GM19193 (cell line): Measurements from ENCODE around the gene TMEM212.

ENCODE experiments used
- POLR2A ChIP-seq: IDR thresholded peaks from 4 replicates; pipeline ENCODE4 v1.6.1; 2011; ENCODE audit not compliant: insufficient read depth, insufficient read length; ENCODE audit errors: extremely low read depth

The TMEM212 gene

DNA sequence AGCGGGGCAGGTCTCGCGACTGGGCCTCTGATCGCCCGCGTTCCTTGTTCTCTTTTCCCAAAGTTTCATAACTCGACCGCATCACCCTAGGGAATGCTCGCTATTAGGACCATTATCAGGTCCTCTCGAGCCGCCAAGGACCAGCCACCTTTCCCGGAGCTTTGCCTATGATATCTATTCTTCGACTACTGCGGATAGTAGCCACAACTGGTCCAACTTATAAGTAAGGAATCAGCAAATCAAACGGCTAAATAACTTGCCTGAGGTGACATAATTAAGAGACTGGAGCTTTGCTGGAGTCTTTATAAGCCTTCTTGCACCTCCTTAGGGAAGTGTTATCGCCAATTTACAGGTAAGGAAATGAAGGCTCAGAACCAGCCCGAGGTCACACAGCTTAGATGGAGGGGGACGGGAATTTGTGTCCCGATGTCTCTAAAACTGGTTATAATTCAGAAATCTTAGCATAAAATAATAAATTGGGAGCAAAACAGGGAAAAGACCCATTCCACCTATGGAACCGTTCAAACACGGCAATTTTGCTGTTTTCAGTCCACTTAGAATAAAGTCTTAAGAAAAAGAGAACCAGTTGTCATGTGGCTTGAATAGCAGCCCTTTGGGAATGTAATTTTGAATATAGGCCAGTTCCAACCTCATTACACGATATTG is 32.4 kb upstream of the TMEM212 start:
- TF ChIP-seq POLR2A = no peak

GRCh38 chr3:171811295-171811912 is 31.7 kb upstream of the TMEM212 start:
- TF ChIP-seq POLR2A = no peak

GRCh38 chr3:171811913-171812335 is 31.2 kb upstream of the TMEM212 start:
- TF ChIP-seq POLR2A = no peak

GRCh38 chr3:171812811-171813210 is 30.3 kb upstream of the TMEM212 start:
- no peak for TF ChIP-seq POLR2A

GRCh38 chr3:171813278-171813896 is 29.8 kb upstream of the TMEM212 start:
- no peak for TF ChIP-seq POLR2A

- TF ChIP-seq POLR2A = no peak
These were observed 29.2 kb upstream of the TMEM212 start for GRCh38 chr3:171813897-171814460.

DNA sequence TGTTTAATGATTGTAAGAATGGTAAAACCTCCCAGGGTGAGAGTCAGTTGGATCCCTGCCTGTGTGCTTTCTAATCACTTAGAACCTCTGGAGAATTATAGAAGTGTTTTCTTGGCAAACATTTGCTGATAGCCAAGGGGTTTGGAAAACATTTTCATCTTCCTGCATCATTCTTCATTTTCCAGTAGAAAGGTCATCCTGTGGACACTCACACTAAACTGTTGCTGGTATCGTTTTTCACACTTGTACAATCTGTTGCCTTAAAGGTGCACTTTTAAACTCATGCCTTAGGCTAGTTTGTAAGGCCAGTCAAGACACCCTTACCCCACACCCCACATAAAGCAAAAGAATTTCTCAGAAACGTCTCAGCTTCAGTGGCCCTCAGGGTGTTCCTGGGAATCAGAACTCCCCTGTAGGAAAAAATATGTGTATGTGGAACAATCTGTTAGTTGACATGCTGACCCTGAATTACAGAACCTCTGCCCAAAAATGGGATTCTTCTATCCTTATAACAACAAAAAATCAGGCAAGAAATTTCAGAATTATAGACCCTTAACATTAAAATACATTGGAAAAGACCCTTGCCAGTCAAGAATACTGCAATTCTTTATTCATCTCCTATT is 27.1 kb upstream of the TMEM212 start:
- TF ChIP-seq POLR2A = no peak

- no peak for TF ChIP-seq POLR2A
These were observed 25.9 kb upstream of the TMEM212 start for GRCh38 chr3:171817074-171817800.

DNA sequence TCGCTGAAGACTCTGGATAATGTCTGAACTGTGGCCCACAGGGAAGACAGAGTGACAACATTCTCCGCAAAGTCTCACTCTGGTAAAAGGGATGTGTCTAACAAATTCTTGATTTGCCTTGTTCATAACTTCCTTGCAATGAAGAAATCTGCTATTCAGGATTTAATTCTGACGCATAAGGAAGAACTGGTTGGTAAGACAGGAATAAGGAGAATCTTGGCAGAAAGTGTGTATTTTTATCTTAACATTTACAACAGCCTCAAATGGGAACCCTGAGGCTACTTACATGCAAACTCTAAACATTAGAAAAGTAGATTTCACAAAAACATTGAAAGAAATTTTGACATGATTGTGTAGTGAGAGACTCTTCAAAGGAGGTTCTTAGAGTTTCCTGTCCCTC is 22.1 kb upstream of the TMEM212 start:
- no peak for TF ChIP-seq POLR2A

DNA sequence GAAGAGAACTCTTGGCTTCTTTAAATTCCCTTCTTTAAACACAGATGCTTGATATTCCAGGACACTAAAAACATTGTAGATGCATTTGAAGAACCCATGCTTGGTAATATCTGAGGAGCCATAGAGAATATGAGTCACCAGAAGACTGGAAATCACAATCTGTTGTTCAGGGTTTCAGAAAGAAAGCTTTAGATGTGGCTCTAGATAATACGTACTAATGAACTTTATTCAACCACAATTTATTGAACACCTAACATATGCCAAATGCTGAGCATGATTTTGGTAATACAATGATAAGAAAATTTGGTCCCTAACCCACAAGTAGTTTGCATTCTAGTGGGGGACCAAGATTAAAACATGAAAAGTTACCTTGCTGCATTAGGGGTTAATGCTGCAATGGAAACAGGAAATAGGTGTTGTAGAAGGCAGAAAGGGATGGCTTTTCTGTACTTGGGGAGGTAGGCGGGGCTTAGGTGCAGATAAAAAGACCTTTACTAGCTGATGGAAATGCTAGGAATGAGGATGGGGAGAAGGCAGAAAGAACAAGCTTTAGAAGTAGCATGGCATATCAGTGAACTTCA is 21.3 kb upstream of the TMEM212 start:
- no peak for TF ChIP-seq POLR2A

GRCh38 chr3:171822431-171823106 is 20.6 kb upstream of the TMEM212 start:
- TF ChIP-seq POLR2A = no peak

DNA sequence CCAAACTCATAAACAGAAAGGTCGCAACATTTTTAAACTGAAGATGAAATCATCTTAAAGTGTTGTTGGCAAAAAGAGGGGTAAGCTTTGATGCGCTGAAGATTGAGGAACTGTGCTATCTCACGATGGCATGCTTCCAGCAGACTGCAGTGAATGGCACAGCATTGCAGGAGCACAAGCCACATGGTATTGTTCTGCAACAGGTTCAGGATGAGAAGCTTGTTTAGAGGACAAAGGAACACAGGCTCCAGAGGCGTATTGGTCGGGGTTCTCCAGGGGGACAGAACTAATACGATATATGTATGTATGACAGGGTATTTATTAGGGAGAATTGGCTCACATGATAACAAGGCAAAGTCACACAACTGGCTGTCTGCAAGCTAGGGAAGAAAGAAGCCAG is 19.0 kb upstream of the TMEM212 start:
- TF ChIP-seq POLR2A = no peak

GRCh38 chr3:171824824-171825221 is 18.3 kb upstream of the TMEM212 start:
- no peak for TF ChIP-seq POLR2A
